ENCODE results near the gene CXCL10.

The CXCL10 gene

GRCh38 chr4:75989846-75990528 lies 33.3 kb downstream of the CXCL10 start:
- no peak for DNase-seq

DNA sequence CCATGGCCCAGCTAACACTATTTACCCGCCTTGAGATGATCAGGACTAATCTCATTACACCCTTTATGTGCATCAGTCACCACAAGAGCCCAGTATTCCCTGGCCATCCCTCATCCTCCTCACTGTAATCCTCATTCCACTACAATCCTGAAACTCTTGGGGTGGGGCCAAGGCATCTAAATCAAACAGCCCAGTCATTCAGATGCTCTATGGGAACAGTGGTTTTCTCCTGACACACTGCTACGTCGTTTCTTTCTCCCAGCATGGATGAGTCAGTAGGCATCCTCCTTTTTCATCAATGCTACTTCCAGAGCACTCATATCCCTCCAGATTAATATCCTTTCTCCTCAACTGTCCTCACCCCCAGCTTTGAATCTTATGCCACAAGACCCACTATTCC lies 38.2 kb downstream of the CXCL10 start:
- no peak for DNase-seq

DNA sequence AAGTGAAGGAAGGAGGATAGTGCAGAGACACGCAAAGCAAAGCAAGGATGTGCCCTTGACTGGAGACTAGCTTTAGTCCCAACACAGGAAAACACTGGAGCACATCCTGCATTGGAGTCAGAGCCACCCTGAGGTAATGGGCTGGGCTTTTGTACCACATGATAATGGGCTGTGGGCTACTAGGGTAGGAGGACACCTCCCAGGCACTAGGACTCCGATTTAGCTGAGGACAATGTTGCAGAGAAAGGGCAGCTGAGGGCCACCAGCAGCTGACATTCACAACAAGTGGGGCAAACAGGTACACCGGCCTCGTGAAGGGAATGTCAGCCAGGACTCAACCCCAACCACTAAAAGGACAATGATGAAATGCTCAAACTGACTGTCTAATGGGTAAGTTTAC lies 42.7 kb downstream of the CXCL10 start:
- no peak for DNase-seq

- no peak for DNase-seq
Observed at GRCh38 chr4:75976177-75976576, 47.1 kb downstream of the CXCL10 start.

DNA sequence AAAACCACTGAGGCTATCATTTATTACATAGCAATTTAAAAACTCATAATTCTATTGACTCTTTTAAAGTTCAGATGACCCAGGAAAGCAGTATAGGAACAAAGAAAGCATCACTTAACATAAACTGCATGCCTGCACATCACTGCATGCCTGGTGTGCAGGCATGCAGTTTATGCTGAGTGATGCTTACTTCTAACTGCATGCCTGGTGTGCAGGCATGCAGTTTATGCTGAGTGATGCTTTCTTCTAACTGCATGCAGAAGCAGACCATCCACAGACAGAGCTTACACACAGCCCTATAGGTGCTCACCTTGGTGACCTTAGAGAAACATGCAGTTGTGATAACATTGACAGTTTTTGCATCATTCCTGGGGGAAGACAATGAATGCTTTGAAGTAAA lies 49.5 kb downstream of the CXCL10 start:
- DNase-seq = no peak

Measured in NCI-H774 (cell line).